Activated CD8-positive, alpha-beta T cell treated with anti-CD3 and anti-CD28 coated beads, Interleukin-2, amount 10 ng/mL, durations not matched to agents 7 days and 5 days (primary cell): ENCODE measurements around the gene SKA3. TPM values are rescaled to one million over a fixed set of nuclear protein-coding genes. Genes with fewer than 3 reads are reported as not detected.
"Not testable (repeated sequence)": the region's sequence is repeated elsewhere in the genome, so short reads cannot be mapped to it uniquely, and the experiment has no call there.

Source experiments
- ATAC-seq: fragments of 150-1000 bp; cut with Tn5 transposase; one replicate; pipeline ENCODE4 v1.10.0; 2021; ENCODE audit warnings: moderate library complexity
- CTCF ChIA-PET: fragments of 350-600 bp; sonication (Branson Sonifier 250); formaldehyde crosslinking; loops from one replicate; lab custom pipeline; 2021; ENCODE audit warnings: antibody characterized with exemption; lab: Charles Lee
- POLR2A ChIA-PET: fragments of 350-600 bp; sonication (Branson Sonifier 250); formaldehyde crosslinking; loops from one replicate; lab custom pipeline; 2021; ENCODE audit warnings: antibody characterized with exemption; lab: Charles Lee
- DNase-seq: peaks from one replicate; pipeline ENCODE4 v3.0.0-alpha.2; 2020
- H3K27ac Mint-ChIP-seq: one replicate; pipeline ENCODE4 v1.8.0; 2021; ENCODE audit warnings: mild to moderate bottlenecking, mixed read lengths
- H3K27me3 Mint-ChIP-seq: one replicate; pipeline ENCODE4 v1.8.0; 2021; ENCODE audit warnings: low read depth, mixed read lengths
- H3K36me3 Mint-ChIP-seq: one replicate; pipeline ENCODE4 v1.8.0; 2021; ENCODE audit warnings: low read depth, mixed read lengths
- H3K4me1 Mint-ChIP-seq: one replicate; pipeline ENCODE4 v1.8.0; 2021; ENCODE audit warnings: low read depth, mixed read lengths
- H3K4me3 Mint-ChIP-seq: one replicate; pipeline ENCODE4 v1.8.0; 2021; ENCODE audit warnings: mild to moderate bottlenecking, mixed read lengths
- H3K9me3 Mint-ChIP-seq: one replicate; pipeline ENCODE4 v1.8.0; 2022; ENCODE audit warnings: mixed read lengths; ENCODE audit not compliant: insufficient read depth
- total RNA-seq, 2 experiments: library from RNA; stranded (reverse); gene quantifications; one replicate each; pipeline ENCODE4 v1.2.3, GENCODE V29; 2021

SKA3 gene
- total RNA-seq, 2 experiments from 2014 or later, result 51.0 to 52.5 TPM

DNA sequence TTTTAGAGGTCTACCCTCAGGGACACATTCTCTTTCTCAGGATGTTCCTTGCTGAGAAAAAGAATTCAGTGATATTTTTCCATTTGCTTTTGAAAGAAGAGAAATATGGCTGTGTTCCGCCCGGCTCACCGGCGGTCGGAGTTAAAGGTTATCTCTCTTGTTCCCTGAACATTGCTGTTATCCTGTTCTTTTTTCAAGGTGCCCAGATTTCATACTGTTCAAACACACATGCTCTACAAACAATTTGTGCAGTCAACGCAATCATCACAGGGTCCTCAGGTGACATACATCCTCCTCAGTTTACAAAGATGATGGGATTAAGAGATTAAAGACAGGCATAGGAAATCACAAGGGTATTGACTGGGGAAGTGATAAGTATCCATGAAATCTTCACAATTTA lies 40.5 kb downstream of the SKA3 start:
- H3K36me3 Mint-ChIP-seq, DNase-seq, ATAC-seq, H3K27me3 Mint-ChIP-seq, H3K27ac Mint-ChIP-seq, H3K4me3 Mint-ChIP-seq, H3K9me3 Mint-ChIP-seq, CTCF ChIA-PET, H3K4me1 Mint-ChIP-seq, POLR2A ChIA-PET: not testable (repeated sequence)

DNA sequence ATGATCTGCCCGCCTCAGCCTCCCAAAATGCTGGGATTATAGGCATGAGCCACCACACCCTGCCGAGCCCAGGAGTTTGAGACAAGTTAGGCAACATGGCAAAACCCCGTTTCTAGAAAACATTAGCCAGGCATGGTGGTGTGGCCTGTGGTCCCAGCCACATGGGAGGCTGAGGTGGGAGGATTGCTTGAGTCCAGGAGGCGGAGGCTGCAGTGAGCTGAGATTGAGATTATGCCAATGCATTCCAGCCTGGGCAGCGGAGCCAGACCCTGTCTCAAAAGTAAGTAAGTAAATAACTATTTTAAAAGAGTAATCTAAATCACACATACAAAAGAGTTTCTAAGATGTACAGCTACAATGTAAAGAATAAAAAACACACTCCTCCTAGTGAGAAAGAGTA lies 41.9 kb downstream of the SKA3 start:
- H3K27me3 Mint-ChIP-seq, result peaks cover 12% of the 10 kb centered on the region
- DNase-seq (no peak), ATAC-seq (no peak)
- H3K9me3 Mint-ChIP-seq, result no peaks in the 10 kb centered on the region
- peaks cover 5% of the 10 kb centered on the region for H3K4me1 Mint-ChIP-seq
- POLR2A ChIA-PET, result no interaction called here
- no peaks in the 10 kb centered on the region for H3K36me3 Mint-ChIP-seq
- no peak overlapping the region for H3K27ac Mint-ChIP-seq
- no peak overlapping the region for H3K4me3 Mint-ChIP-seq
- CTCF ChIA-PET, result interaction anchor here (0.8 kb wide), 1 partner anchor 193 kb away, joined by 3 read pairs; no protein-coding TSS in a partner anchor

GRCh38 chr13:21133077-21133476 lies 43.3 kb downstream of the SKA3 start:
- H3K4me3 Mint-ChIP-seq, result no peak overlapping the region
- H3K9me3 Mint-ChIP-seq, result no peaks in the 10 kb centered on the region
- ATAC-seq, result no peak
- no peaks in the 10 kb centered on the region for H3K36me3 Mint-ChIP-seq
- ChIA-PET POLR2A (no interaction called here), CTCF (interaction anchor here (1.1 kb wide), 2 partner anchors 22 to 190 kb away, joined by 3 to 5 read pairs; no protein-coding TSS in a partner anchor)
- H3K4me1 Mint-ChIP-seq, result no peaks in the 10 kb centered on the region
- peaks cover 12% of the 10 kb centered on the region for H3K27me3 Mint-ChIP-seq
- no peak overlapping the region for H3K27ac Mint-ChIP-seq
- no peak for DNase-seq

DNA sequence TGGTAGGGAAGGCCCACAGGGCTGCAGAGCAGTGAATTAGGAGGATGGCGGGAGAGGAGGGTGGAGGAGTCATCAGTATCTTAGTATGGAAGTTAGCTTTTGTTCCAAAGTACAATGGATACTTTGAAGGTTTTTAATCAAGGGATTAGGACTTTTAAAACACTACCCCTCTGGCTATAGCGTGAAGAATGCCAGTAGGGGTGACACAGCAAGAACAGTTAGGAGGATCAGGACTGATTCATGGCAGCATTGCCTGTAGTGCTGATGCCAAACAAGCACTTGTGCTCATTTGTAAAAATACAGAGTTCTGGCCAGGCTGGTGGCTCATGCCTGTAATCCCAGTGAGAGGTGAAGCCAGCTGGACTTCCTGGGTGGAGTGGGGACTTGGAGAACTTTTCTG lies 46.2 kb downstream of the SKA3 start:
- POLR2A ChIA-PET, result interaction anchor here (0.6 kb wide), 1 partner anchor 9 kb away, joined by 3 read pairs; no protein-coding TSS in a partner anchor
- H3K4me1 Mint-ChIP-seq, result no peaks in the 10 kb centered on the region
- no peaks in the 10 kb centered on the region for H3K9me3 Mint-ChIP-seq

DNA sequence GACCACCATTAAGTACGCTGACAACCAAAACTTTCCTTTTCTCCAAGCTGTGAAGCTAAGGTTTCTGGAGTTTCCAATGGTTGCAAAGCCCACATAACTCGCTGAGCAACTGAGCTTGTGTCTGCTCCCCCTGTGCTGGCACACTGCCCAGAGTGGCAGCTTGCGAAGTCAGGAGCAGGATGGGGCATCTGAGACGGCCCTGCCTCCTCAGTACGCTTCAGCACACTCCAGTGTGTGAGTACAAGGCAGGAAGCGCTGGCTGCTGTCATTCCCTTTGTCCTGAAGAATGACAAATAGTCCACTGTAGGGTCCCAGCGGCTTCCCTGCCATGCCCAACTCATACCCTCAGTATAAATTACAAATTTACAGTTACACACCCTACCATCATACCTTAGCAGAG lies 51.5 kb downstream of the SKA3 start:
- no peak overlapping the region for H3K27ac Mint-ChIP-seq
- CTCF ChIA-PET, result no interaction called here
- DNase-seq (no peak), ATAC-seq (no peak)
- H3K36me3 Mint-ChIP-seq, result no peaks in the 10 kb centered on the region
- no peak overlapping the region for H3K4me3 Mint-ChIP-seq
- H3K9me3 Mint-ChIP-seq, result no peaks in the 10 kb centered on the region
- H3K27me3 Mint-ChIP-seq, result peaks cover 2% of the 10 kb centered on the region
- H3K4me1 Mint-ChIP-seq, result no peaks in the 10 kb centered on the region
- POLR2A ChIA-PET, result no interaction called here

More for the DNA sequence above, 46.2 kb downstream of the SKA3 start:
- Mint-ChIP-seq H3K4me3 (no peak overlapping the region), H3K27ac (no peak overlapping the region), H3K36me3 (no peaks in the 10 kb centered on the region), H3K27me3 (peaks cover 9% of the 10 kb centered on the region)
- DNase-seq (no peak), ATAC-seq (no peak)
- CTCF ChIA-PET, result no interaction called here

DNA sequence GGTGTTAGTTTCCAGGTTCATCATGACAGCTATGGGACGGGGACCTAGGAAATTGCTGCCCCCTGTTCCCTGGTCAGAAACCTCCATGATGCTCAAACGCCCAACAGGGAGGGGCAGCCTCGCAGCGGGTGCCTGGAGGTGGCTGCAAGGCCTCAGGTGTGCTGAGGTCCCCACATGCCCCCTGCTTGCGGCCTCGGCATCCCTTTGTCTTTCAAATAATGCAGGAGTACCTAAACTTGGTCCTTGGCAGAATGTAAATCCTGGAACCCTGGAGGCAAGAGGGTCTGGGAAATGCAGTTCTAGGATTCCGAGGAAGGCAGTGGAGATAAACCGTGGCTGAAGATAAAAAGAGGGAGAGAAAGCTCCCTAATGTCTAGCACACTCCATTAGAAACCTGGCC lies 52.4 kb downstream of the SKA3 start:
- H3K9me3 Mint-ChIP-seq, result no peaks in the 10 kb centered on the region
- H3K27me3 Mint-ChIP-seq, result no peaks in the 10 kb centered on the region
- ChIA-PET CTCF (no interaction called here), POLR2A (no interaction called here)
- no peaks in the 10 kb centered on the region for H3K36me3 Mint-ChIP-seq
- H3K4me3 Mint-ChIP-seq, result no peak overlapping the region
- H3K27ac Mint-ChIP-seq, result no peak overlapping the region
- ATAC-seq, result no peak
- H3K4me1 Mint-ChIP-seq, result no peaks in the 10 kb centered on the region
- DNase-seq, result no peak

DNA sequence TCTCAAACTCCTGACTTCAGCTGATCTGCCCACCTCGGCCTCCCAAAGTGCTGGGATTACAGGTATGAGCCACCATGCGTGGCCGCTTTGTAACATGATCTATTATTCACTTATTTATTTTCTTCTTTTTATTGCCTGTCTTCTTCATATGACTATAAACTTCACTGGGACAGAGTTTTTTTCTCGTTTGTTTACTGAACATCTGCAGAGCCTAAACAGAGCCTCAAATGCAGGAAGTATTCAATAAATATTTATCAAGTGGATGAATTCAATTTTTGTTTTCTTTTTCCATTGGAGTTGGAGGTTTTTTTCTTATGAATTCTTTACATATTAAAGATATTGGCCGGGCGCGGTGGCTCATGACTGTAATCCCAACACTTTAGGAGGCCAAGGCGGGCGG lies 54.7 kb downstream of the SKA3 start:
- ChIA-PET POLR2A (no interaction called here), CTCF (interaction anchor here (1.5 kb wide), 1 partner anchor 178 kb away, joined by 5 read pairs; no protein-coding TSS in a partner anchor)
- Mint-ChIP-seq H3K9me3 (no peaks in the 10 kb centered on the region), H3K4me3 (no peak overlapping the region), H3K27me3 (no peaks in the 10 kb centered on the region), H3K27ac (no peak overlapping the region), H3K36me3 (no peaks in the 10 kb centered on the region), H3K4me1 (no peaks in the 10 kb centered on the region)
- DNase-seq (no peak), ATAC-seq (no peak)

GRCh38 chr13:21120191-21120590 lies 56.2 kb downstream of the SKA3 start:
- Mint-ChIP-seq H3K27ac (no peak overlapping the region), H3K27me3 (no peaks in the 10 kb centered on the region), H3K36me3 (no peaks in the 10 kb centered on the region), H3K4me3 (no peak overlapping the region), H3K4me1 (no peaks in the 10 kb centered on the region), H3K9me3 (no peaks in the 10 kb centered on the region)
- ChIA-PET CTCF (no interaction called here), POLR2A (no interaction called here)
- DNase-seq (no peak), ATAC-seq (no peak)

DNA sequence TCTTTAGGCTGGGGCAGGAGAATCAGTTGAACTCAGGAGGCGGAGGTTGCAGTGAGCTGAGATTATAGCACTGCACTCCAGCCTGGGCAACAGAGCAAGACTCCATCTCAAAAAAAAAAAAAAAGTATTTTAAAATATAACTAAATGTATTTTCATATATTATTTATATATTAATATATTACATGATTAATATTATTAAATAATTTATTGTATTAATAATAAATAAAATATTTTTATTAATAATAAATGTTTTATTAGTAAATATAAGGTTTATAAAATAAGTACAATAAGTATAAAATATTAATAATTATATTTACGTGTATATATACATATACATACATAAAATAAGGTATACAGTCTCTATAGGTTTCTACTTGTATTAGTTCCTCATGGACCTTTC lies 56.8 kb downstream of the SKA3 start:
- CTCF ChIA-PET, result no interaction called here
- H3K4me1 Mint-ChIP-seq, result no peaks in the 10 kb centered on the region
- DNase-seq, result no peak
- no peaks in the 10 kb centered on the region for H3K36me3 Mint-ChIP-seq
- no peaks in the 10 kb centered on the region for H3K9me3 Mint-ChIP-seq
- no peak for ATAC-seq
- H3K27ac Mint-ChIP-seq, result no peak overlapping the region
- POLR2A ChIA-PET, result no interaction called here
- H3K4me3 Mint-ChIP-seq, result no peak overlapping the region
- no peaks in the 10 kb centered on the region for H3K27me3 Mint-ChIP-seq

- CTCF ChIA-PET, result no interaction called here
- ATAC-seq, result no peak
- no peaks in the 10 kb centered on the region for H3K27me3 Mint-ChIP-seq
Measured at GRCh38 chr13:21118180-21118579, 58.2 kb downstream of the SKA3 start.

DNA sequence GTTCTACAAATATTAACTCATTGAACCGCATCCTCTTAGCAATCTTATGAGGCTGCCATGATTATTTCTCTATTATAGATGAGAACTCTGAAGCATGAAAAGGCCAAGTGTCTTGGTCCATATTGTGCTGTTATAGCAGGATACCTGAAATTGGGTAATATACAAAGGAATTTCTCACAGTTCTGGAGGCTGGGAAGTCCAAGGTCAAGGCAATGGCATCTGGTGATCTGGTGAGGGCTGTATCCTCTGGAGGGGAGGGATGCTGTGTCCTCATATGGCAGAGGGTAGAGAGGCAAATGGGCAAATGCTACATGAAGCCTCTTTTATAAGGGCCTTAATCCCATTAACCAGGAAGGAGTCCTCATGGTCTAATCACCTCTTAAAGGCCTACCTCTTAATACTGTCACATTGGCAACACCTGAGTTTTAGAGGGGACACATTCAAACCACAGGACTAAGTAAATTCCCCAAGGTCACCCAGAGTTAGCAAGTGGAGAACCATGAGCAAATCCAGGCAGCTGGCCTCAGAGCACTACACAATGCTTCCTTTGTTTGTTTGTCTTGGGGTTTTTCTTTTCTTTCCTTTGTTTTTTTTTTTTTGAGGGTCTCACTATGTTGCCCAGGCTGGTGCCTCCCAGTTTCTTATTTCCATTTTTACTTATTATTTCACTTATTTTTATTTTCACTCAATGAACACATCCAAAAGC lies 59.1 kb downstream of the SKA3 start:
- Mint-ChIP-seq H3K9me3 (no peaks in the 10 kb centered on the region), H3K4me1 (no peaks in the 10 kb centered on the region), H3K27ac (no peak overlapping the region), H3K27me3 (no peaks in the 10 kb centered on the region), H3K4me3 (no peak overlapping the region), H3K36me3 (no peaks in the 10 kb centered on the region)
- ATAC-seq (no peak), DNase-seq (no peak)
- ChIA-PET POLR2A (no interaction called here), CTCF (no interaction called here)

More at GRCh38 chr13:21118180-21118579, 58.2 kb downstream of the SKA3 start:
- H3K36me3 Mint-ChIP-seq, result no peaks in the 10 kb centered on the region
- H3K4me3 Mint-ChIP-seq, result no peak overlapping the region
- DNase-seq, result no peak
- H3K4me1 Mint-ChIP-seq, result no peaks in the 10 kb centered on the region
- POLR2A ChIA-PET, result no interaction called here
- no peak overlapping the region for H3K27ac Mint-ChIP-seq
- no peaks in the 10 kb centered on the region for H3K9me3 Mint-ChIP-seq

GRCh38 chr13:21116141-21116540 lies 60.2 kb downstream of the SKA3 start:
- POLR2A ChIA-PET, result no interaction called here

More at GRCh38 chr13:21116141-21116540, 60.2 kb downstream of the SKA3 start:
- Mint-ChIP-seq H3K4me3 (no peak overlapping the region), H3K27ac (no peak overlapping the region), H3K36me3 (no peaks in the 10 kb centered on the region), H3K9me3 (no peaks in the 10 kb centered on the region), H3K4me1 (no peaks in the 10 kb centered on the region), H3K27me3 (no peaks in the 10 kb centered on the region)
- ATAC-seq (no peak), DNase-seq (no peak)
- CTCF ChIA-PET, result no interaction called here
